ENCODE measurements around the gene ARHGEF19.

ARHGEF19 gene

DNA sequence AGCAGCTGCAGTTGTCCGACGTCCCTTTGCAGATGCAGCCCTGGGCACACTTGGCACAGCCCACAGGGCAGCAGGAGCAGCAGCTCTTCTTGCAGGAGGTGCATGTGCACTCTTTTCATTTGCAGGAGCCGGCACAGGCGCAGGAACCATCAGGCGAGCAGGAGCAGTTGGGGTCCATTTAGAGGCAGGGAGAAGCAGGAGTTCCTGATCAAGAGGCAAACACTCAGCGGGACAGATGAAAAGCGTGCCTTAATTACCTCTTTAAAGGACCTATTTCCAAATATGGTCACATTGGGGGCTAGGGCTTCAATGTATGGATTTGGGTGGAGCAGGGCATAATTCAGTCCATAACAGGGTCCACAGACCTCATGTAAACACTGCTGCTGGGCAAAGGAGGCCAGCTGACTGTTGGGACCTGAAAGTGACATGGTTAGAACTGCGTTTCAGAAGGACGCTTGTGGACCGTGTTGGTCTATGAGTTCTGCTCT is 28.8 kb upstream of the ARHGEF19 start:
- H3K27ac ChIP-seq (ENCODE audit: extremely low read depth, low read depth, low read length), result no peak overlapping the region
- no peaks in the 10 kb centered on the region for H3K9me3 ChIP-seq (ENCODE audit: control insufficient read depth, insufficient read depth, low read depth, low read length)
- no peaks in the 10 kb centered on the region for H3K36me3 ChIP-seq (ENCODE audit: control insufficient read depth in 2 of 2, insufficient read depth in 1 of 2, low read length in 2 of 2)
- CTCF ChIA-PET, result interaction anchor here (5.5 kb wide), 1 partner anchor 160 kb away, joined by 91 read pairs; no protein-coding TSS in a partner anchor
- H3K4me3 ChIP-seq (ENCODE audit: low read depth, low read length), result no peak overlapping the region
- H3K4me1 ChIP-seq (ENCODE audit: control insufficient read depth, insufficient read depth, low read length), result peaks cover 9% of the 10 kb centered on the region
- POLR2A ChIA-PET, result interaction anchor here (0.6 kb wide), 1 partner anchor 346 kb away, joined by 5 read pairs; no protein-coding TSS in a partner anchor
- TF ChIP-seq SP3 (tag by site-specific recombination; IDR thresholded peaks at IDR 0.05) (no peak), ZNF600 (tag by site-specific recombination; IDR thresholded peaks at IDR 0.05) (peak; percentile 73; the same call in 1 of the 2 replicates), ZIC2 (tag by site-specific recombination; IDR thresholded peaks at IDR 0.05) (peak; percentile 39), ZNF670 (tag by site-specific recombination; IDR thresholded peaks at IDR 0.05; ENCODE audit: low read depth) (no peak), ZNF223 (tag by site-specific recombination; IDR thresholded peaks at IDR 0.05) (no peak)
- TF ChIP-seq, protein P1, sequence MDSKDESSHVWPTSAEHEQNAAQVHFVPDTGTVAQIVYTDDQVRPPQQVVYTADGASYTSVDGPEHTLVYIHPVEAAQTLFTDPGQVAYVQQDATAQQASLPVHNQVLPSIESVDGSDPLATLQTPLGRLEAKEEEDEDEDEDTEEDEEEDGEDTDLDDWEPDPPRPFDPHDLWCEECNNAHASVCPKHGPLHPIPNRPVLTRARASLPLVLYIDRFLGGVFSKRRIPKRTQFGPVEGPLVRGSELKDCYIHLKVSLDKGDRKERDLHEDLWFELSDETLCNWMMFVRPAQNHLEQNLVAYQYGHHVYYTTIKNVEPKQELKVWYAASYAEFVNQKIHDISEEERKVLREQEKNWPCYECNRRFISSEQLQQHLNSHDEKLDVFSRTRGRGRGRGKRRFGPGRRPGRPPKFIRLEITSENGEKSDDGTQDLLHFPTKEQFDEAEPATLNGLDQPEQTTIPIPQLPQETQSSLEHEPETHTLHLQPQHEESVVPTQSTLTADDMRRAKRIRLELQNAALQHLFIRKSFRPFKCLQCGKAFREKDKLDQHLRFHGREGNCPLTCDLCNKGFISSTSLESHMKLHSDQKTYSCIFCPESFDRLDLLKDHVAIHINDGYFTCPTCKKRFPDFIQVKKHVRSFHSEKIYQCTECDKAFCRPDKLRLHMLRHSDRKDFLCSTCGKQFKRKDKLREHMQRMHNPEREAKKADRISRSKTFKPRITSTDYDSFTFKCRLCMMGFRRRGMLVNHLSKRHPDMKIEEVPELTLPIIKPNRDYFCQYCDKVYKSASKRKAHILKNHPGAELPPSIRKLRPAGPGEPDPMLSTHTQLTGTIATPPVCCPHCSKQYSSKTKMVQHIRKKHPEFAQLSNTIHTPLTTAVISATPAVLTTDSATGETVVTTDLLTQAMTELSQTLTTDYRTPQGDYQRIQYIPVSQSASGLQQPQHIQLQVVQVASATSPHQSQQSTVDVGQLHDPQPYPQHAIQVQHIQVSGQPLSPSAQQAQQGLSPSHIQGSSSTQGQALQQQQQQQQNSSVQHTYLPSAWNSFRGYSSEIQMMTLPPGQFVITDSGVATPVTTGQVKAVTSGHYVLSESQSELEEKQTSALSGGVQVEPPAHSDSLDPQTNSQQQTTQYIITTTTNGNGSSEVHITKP (tag by site-specific recombination; IDR thresholded peaks at IDR 0.05), result peak; percentile 75

- POLR2A ChIA-PET, result no interaction called here
- no peak overlapping the region for H3K27ac ChIP-seq (ENCODE audit: extremely low read depth, low read depth, low read length)
- no peaks in the 10 kb centered on the region for H3K9me3 ChIP-seq (ENCODE audit: control insufficient read depth, insufficient read depth, low read depth, low read length)
- H3K4me3 ChIP-seq (ENCODE audit: low read depth, low read length), result no peak overlapping the region
- no peak for TF ChIP-seq ZNF239 (tag by site-specific recombination; IDR thresholded peaks at IDR 0.05)
- peak; percentile 92 for TF ChIP-seq ZNF548 (tag by site-specific recombination; IDR thresholded peaks at IDR 0.05)
- CTCF ChIA-PET, result no interaction called here
- no peaks in the 10 kb centered on the region for H3K36me3 ChIP-seq (ENCODE audit: control insufficient read depth in 2 of 2, insufficient read depth in 1 of 2, low read length in 2 of 2)
- H3K4me1 ChIP-seq (ENCODE audit: control insufficient read depth, insufficient read depth, low read length), result peaks cover 9% of the 10 kb centered on the region
Observed at GRCh38 chr1:16239972-16240491, 27.6 kb upstream of the ARHGEF19 start.

GRCh38 chr1:16237343-16237830 is 24.9 kb upstream of the ARHGEF19 start:
- Histone ChIP-seq H3K4me3 (ENCODE audit: low read depth, low read length) (peak overlapping the region; percentile 12), H3K9me3 (ENCODE audit: control insufficient read depth, insufficient read depth, low read depth, low read length) (no peaks in the 10 kb centered on the region), H3K27ac (ENCODE audit: extremely low read depth, low read depth, low read length) (peak overlapping the region; percentile 40), H3K36me3 (ENCODE audit: control insufficient read depth in 2 of 2, insufficient read depth in 1 of 2, low read length in 2 of 2) (peaks cover 0 to 10% of the 10 kb centered on the region in 2 experiments; a peak in 1 of 3 replicates), H3K4me1 (ENCODE audit: control insufficient read depth, insufficient read depth, low read length) (peaks cover 9% of the 10 kb centered on the region)
- ChIA-PET CTCF (interaction anchor here (0.6 to 1.3 kb wide), 6 partner anchors 11 to 155 kb away, joined by 3 to 5 read pairs (median 4); no protein-coding TSS in a partner anchor), POLR2A (interaction anchor here (0.8 to 1.6 kb wide), 4 partner anchors 11 to 126 kb away, joined by 3 to 9 read pairs (median 4); no protein-coding TSS in a partner anchor)
- peak; percentile 84 for TF ChIP-seq ZNF24 (tag by site-specific recombination; IDR thresholded peaks at IDR 0.05)
- TF ChIP-seq, protein P2, sequence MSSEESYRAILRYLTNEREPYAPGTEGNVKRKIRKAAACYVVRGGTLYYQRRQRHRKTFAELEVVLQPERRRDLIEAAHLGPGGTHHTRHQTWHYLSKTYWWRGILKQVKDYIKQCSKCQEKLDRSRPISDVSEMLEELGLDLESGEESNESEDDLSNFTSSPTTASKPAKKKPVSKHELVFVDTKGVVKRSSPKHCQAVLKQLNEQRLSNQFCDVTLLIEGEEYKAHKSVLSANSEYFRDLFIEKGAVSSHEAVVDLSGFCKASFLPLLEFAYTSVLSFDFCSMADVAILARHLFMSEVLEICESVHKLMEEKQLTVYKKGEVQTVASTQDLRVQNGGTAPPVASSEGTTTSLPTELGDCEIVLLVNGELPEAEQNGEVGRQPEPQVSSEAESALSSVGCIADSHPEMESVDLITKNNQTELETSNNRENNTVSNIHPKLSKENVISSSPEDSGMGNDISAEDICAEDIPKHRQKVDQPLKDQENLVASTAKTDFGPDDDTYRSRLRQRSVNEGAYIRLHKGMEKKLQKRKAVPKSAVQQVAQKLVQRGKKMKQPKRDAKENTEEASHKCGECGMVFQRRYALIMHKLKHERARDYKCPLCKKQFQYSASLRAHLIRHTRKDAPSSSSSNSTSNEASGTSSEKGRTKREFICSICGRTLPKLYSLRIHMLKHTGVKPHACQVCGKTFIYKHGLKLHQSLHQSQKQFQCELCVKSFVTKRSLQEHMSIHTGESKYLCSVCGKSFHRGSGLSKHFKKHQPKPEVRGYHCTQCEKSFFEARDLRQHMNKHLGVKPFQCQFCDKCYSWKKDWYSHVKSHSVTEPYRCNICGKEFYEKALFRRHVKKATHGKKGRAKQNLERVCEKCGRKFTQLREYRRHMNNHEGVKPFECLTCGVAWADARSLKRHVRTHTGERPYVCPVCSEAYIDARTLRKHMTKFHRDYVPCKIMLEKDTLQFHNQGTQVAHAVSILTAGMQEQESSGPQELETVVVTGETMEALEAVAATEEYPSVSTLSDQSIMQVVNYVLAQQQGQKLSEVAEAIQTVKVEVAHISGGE (tag by site-specific recombination; conservative IDR thresholded peaks at IDR 0.05; ENCODE audit: low read depth), result 0 out of 2 replicates have a peak, but pooled peaks have one; percentile 41
- no peak for TF ChIP-seq PRDM4 (tag by site-specific recombination; IDR thresholded peaks at IDR 0.05)
- TF ChIP-seq ZEB2 (tag by site-specific recombination; IDR thresholded peaks at IDR 0.05), result 0 out of 2 replicates have a peak, but pooled peaks have one; percentile 8
- TF ChIP-seq ZBTB6 (tag by site-specific recombination; IDR thresholded peaks at IDR 0.05), result peak; percentile 67; the same call in 1 of the 2 replicates
- peak; percentile 46; the same call in 1 of the 2 replicates for TF ChIP-seq ZNF501 (tag by site-specific recombination; IDR thresholded peaks at IDR 0.05)
- peak; percentile 99 for TF ChIP-seq ZNF600 (tag by site-specific recombination; IDR thresholded peaks at IDR 0.05)
- TF ChIP-seq, protein P3, sequence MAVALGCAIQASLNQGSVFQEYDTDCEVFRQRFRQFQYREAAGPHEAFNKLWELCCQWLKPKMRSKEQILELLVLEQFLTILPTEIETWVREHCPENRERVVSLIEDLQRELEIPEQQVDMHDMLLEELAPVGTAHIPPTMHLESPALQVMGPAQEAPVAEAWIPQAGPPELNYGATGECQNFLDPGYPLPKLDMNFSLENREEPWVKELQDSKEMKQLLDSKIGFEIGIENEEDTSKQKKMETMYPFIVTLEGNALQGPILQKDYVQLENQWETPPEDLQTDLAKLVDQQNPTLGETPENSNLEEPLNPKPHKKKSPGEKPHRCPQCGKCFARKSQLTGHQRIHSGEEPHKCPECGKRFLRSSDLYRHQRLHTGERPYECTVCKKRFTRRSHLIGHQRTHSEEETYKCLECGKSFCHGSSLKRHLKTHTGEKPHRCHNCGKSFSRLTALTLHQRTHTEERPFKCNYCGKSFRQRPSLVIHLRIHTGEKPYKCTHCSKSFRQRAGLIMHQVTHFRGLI (tag by site-specific recombination; IDR thresholded peaks at IDR 0.05), result 0 out of 2 replicates have a peak, but pooled peaks have one; percentile 7
- TF ChIP-seq YY2 (tag by site-specific recombination; IDR thresholded peaks at IDR 0.05), result no peak
- TF ChIP-seq ZNF660 (tag by site-specific recombination; IDR thresholded peaks at IDR 0.05), result peak; percentile 58; the same call in 1 of the 2 replicates

Data from HEK293 (cell line).